ENCODE results near the gene DNAJB12. TPM values are rescaled to one million over a fixed set of nuclear protein-coding genes. Genes with fewer than 3 reads are reported as not detected.
"Not testable (repeated sequence)": the region's sequence is repeated elsewhere in the genome, so short reads cannot be mapped to it uniquely, and the experiment has no call there.

The DNAJB12 gene
- total RNA-seq, 2 donors from 2014 or later = 36.9 to 38.5 TPM

- no peak for ATAC-seq
- intact Hi-C loops (cut with DNase I, micrococcal nuclease) = no loop called here
- DNase-seq = no peak
Observed at GRCh38 chr10:72356987-72357386, 2.3 kb upstream of the DNAJB12 start.

GRCh38 chr10:72356115-72356514 lies 1.4 kb upstream of the DNAJB12 start:
- ATAC-seq (no peak), DNase-seq (no peak)
- intact Hi-C loops (cut with DNase I, micrococcal nuclease) = no loop called here

- intact Hi-C loops (cut with DNase I, micrococcal nuclease) = no loop called here
- no peak for DNase-seq
- no peak for ATAC-seq
Observed at GRCh38 chr10:72355214-72355555, 466 bp upstream of the DNAJB12 start.

GRCh38 chr10:72353965-72354355 lies 759 bp downstream of the DNAJB12 start:
- ATAC-seq (peak; percentile 10), DNase-seq (no peak)
- intact Hi-C loops (cut with DNase I, micrococcal nuclease) = no loop called here

- DNase-seq = no peak
- intact Hi-C loops (cut with DNase I, micrococcal nuclease) = no loop called here
- peak; percentile 18 for ATAC-seq
Observed at GRCh38 chr10:72353028-72353964, 1.4 kb downstream of the DNAJB12 start.

GRCh38 chr10:72351479-72351878 lies 3.2 kb downstream of the DNAJB12 start:
- ATAC-seq = no peak
- DNase-seq = no peak
- intact Hi-C loops (cut with DNase I, micrococcal nuclease) = no loop called here

- intact Hi-C loops (cut with DNase I, micrococcal nuclease) = loop anchor here in 1 of 2 donors (10.0 kb wide), 1 partner anchor 225 kb away; no protein-coding TSS in a partner anchor
- no peak for ATAC-seq
- no peak for DNase-seq
Observed at GRCh38 chr10:72349438-72349837, 5.3 kb downstream of the DNAJB12 start.

GRCh38 chr10:72348282-72348681 lies 6.4 kb downstream of the DNAJB12 start:
- ATAC-seq (no peak), DNase-seq (no peak)
- intact Hi-C loops (cut with DNase I, micrococcal nuclease) = loop anchor here in 1 of 2 donors (10.0 kb wide), 1 partner anchor 223 kb away; no protein-coding TSS in a partner anchor

- not testable (repeated sequence) for ATAC-seq, DNase-seq
- intact Hi-C loops (cut with DNase I, micrococcal nuclease) = loop anchor here in 1 of 2 donors (10.0 kb wide), 1 partner anchor 221 kb away; no protein-coding TSS in a partner anchor
Observed at GRCh38 chr10:72346117-72346516, 8.6 kb downstream of the DNAJB12 start.

- ATAC-seq = no peak
- DNase-seq = no peak
- intact Hi-C loops (cut with DNase I, micrococcal nuclease) = loop anchor here in 1 of 2 donors (10.0 kb wide), 1 partner anchor 220 kb away; no protein-coding TSS in a partner anchor
Observed at GRCh38 chr10:72344932-72345331, 9.8 kb downstream of the DNAJB12 start.

GRCh38 chr10:72342911-72343310 lies 11.8 kb downstream of the DNAJB12 start:
- ATAC-seq = no peak
- intact Hi-C loops (cut with DNase I, micrococcal nuclease) = loop anchor here in 1 of 2 donors (10.0 kb wide), 1 partner anchor 218 kb away; no protein-coding TSS in a partner anchor
- DNase-seq = no peak

- ATAC-seq = peak; percentile 52
- intact Hi-C loops (cut with DNase I, micrococcal nuclease) = loop anchor here in 1 of 2 donors (10.0 kb wide), 1 partner anchor 216 kb away; no protein-coding TSS in a partner anchor
- DNase-seq = peak in 1 of 2 donors; percentile 76
Observed at GRCh38 chr10:72340510-72341261, 14.0 kb downstream of the DNAJB12 start.

- ATAC-seq (no peak), DNase-seq (no peak)
- intact Hi-C loops (cut with DNase I, micrococcal nuclease) = loop anchor here in 1 of 2 donors (10.0 kb wide), 3 partner anchors 63 to 293 kb away; partner anchors contain the start of gene DDIT4
Observed at GRCh38 chr10:72338180-72338579, 16.5 kb downstream of the DNAJB12 start.

GRCh38 chr10:72337722-72338121 lies 17.0 kb downstream of the DNAJB12 start:
- DNase-seq = no peak
- ATAC-seq = no peak
- intact Hi-C loops (cut with DNase I, micrococcal nuclease) = loop anchor here in 1 of 2 donors (10.0 kb wide), 3 partner anchors 63 to 293 kb away; partner anchors contain the start of gene DDIT4

- intact Hi-C loops (cut with DNase I, micrococcal nuclease) = loop anchor here in 1 of 2 donors (10.0 kb wide), 3 partner anchors 62 to 292 kb away; partner anchors contain the start of gene DDIT4
- DNase-seq (peak; percentile 79 to 88), ATAC-seq (peak; percentile 60)
Observed at GRCh38 chr10:72337039-72337629, 17.6 kb downstream of the DNAJB12 start.

- intact Hi-C loops (cut with DNase I, micrococcal nuclease) = loop anchor here in 1 of 2 donors (10.0 kb wide), 3 partner anchors 62 to 292 kb away; partner anchors contain the start of gene DDIT4
- ATAC-seq (no peak), DNase-seq (no peak)
Observed at GRCh38 chr10:72336259-72337038, 18.3 kb downstream of the DNAJB12 start.

- peak; percentile 60 to 72 for DNase-seq
- intact Hi-C loops (cut with DNase I, micrococcal nuclease) = loop anchor here in 1 of 2 donors (10.0 kb wide), 3 partner anchors 61 to 291 kb away; partner anchors contain the start of gene DDIT4
- ATAC-seq = no peak
Observed at GRCh38 chr10:72335394-72336258, 19.1 kb downstream of the DNAJB12 start.
